Muscle of arm (tissue), 12 donors: ENCODE data around the gene APLP2. TPM values are rescaled to one million over a fixed set of nuclear protein-coding genes. Genes with fewer than 3 reads are reported as not detected.
A peak's percentile ranks its signal among the peaks of the same experiment; 100 is the strongest.
"Not testable (repeated sequence)": the region's sequence is repeated elsewhere in the genome, so short reads cannot be mapped to it uniquely, and the experiment has no call there.

Source experiments
- DNase-seq: peaks from one replicate; pipeline ENCODE4 v3.0.0-alpha.2; 2013
- polyA plus RNA-seq, 12 donors: library from polyadenylated mRNA; unstranded; fragments of 120-200 nt; gene quantifications; one replicate each; pipeline ENCODE4 v1.2.1, GENCODE V29; 2013; ENCODE audit not compliant: insufficient read length in 12 of 12

The APLP2 gene
- polyA plus RNA-seq, 12 donors, result 122 to 365 (median 146) TPM

- no peak for DNase-seq
Measured at GRCh38 chr11:130088919-130089673, 19.4 kb downstream of the APLP2 start.

GRCh38 chr11:130089674-130090073 is 20.0 kb downstream of the APLP2 start:
- DNase-seq, result no peak

GRCh38 chr11:130090517-130090916 is 20.8 kb downstream of the APLP2 start:
- DNase-seq, result not testable (repeated sequence)

DNA sequence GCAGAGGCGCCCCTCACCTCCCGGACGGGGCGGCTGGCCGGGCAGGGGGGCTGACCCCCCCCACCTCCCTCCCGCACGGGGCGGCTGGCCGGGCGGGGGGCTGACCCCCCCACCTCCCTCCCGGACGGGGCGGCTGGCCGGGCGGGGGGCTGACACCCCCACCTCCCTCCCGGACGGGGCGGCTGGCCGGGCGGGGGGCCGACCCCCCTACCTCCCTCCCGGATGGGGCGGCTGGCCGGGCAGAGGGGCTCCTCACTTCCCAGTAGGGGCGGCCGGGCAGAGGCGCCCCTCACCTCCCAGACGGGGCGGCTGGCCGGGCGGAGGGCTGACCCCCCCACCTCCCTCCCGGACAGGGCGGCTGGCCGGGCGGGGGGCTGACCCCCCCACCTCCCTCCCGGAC is 21.5 kb downstream of the APLP2 start:
- DNase-seq, result not testable (repeated sequence)

- DNase-seq, result no peak
Measured at GRCh38 chr11:130092661-130093060, 23.0 kb downstream of the APLP2 start.

DNA sequence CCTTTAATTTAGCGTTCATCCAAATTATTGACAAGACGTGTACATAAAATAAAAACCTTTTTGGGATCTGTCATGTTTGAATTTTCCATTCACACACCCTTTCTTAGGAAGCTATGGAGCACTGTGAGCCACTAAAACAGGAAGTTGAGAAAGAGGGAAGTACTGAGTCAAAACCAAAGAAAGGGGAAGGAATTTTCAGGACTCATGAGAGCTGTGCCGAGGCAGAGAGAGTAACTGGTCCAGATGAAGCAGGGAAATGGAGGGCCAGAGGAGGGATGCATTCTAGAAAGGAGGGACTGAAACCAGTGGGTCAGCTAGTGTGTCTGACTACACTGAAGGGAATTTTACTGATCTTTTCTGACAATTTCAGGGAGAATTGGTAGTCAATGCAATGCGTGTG is 24.9 kb downstream of the APLP2 start:
- no peak for DNase-seq

GRCh38 chr11:130095326-130095725 is 25.6 kb downstream of the APLP2 start:
- DNase-seq, result no peak

DNA sequence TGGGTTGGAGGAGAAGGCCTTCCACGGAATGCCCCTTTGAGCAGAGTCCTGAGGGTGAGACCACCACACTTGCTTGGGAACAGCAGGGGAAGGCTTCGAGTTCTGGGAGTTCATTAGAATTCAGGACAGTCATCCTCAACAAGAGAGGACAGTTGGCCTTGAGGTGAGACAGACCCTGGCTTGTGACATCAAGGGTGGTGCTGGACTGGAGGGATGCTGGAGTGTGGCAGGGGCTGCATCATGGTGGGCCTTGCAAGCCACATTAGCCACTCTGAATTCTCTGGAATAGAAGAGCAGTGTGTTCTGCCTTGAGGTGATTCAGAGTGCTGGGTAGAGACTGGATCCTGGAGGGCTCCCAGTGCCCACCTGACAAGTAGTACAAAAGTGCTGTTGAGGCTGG is 26.3 kb downstream of the APLP2 start:
- no peak for DNase-seq

DNA sequence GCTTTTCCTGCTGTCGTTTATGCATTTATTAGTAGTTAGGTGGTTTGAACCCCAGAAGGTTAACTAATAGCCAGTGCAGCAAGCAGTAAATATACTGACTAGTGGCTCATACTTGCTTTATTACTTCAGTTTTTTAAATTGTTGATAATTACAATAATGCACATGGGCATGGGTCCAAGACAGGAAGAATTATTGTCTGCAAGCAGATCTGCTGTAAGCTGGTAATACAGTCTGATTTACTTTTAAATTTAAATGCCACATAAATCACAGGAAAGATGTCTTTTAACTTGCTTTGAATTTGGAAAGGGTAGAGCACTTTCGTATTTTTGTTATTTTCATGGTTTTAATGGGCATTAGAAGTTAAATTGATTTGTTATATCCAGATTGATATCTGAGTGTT is 27.1 kb downstream of the APLP2 start:
- no peak for DNase-seq

- DNase-seq, result no peak
Measured at GRCh38 chr11:130097285-130097684, 27.6 kb downstream of the APLP2 start.

- DNase-seq, result no peak
Measured at GRCh38 chr11:130099356-130099755, 29.7 kb downstream of the APLP2 start.

DNA sequence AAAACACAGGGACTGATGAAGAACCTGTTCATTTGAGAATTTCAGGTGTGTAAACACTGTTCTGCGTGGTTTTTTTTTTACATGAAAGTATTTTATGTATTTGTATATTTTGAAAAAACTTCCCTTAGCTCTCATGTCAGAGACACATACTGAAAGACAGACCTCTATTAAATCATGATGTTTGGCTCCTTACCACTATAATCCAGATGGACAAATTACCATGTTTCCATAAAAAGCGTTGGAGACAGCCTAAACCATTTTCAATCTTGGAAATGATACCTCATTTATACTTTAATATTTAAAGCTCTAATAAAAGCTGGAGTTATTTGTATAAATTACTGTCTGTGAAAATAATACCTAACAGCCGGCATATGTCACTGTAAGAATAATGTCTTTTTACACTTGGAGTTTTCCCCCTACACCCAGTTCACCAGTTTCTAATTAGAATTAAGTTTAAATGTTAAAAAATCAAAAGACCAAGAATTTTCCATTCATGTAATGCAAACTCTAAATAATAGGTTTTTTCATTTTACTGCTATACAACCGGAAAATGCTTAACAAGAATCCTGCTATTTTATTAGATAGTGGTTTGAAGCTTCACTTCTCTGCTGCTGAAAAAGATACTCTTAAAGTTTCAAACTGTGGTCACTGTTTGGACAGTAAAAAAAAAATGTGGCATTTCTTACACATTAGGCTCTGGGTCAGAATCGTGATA is 30.8 kb downstream of the APLP2 start:
- DNase-seq, result peak; percentile 39

GRCh38 chr11:130101661-130102060 is 32.0 kb downstream of the APLP2 start:
- DNase-seq, result no peak

GRCh38 chr11:130102301-130103249 is 32.9 kb downstream of the APLP2 start:
- no peak for DNase-seq

DNA sequence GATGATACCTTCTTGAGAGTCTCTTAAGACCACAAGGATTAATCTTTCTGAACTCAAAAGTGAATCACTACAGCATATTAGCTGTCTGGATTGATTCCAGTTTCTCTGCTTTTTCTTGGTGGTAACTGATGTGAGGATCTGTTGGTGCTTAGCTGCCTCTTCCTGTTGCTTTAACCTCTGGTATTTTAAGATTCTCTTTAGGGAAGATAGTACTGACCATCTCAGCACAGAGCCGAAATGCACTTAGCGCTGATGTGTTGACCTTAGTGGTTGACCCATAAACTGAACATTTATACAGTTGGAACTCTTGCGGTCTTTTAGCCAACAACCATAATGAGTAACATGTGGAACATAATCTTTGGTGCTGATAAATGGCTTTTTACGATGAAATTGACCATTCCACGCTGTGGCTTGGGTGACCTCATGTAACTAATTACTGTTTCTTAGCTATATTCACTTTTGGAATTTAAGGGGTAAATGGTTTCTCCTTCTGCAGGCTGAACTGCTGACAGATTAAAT is 33.7 kb downstream of the APLP2 start:
- peak; percentile 34 for DNase-seq

DNA sequence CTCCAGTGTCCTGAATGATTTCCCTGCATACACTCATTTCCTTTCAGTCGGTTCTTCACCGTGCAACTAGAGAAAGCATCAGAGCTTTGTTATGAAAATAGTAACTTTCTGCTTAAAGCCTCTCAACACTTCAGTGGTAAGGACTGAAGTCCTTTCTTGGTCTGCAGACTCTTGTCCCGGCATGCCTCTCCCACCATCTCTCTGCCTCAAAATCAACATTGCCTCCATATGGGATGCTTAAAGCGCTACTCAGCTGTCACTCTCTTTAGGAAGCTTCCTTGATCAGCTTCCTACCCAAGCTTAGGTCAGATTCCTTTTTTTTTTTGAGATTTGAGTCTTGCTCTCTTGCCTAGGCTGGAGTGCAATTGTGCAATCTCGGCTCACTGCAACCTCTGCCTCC is 36.7 kb downstream of the APLP2 start:
- no peak for DNase-seq

- DNase-seq, result not testable (repeated sequence)
Measured at GRCh38 chr11:130108671-130109070, 39.0 kb downstream of the APLP2 start.

GRCh38 chr11:130109386-130109785 is 39.7 kb downstream of the APLP2 start:
- DNase-seq, result no peak

GRCh38 chr11:130110339-130111108 is 40.8 kb downstream of the APLP2 start:
- DNase-seq, result no peak

DNA sequence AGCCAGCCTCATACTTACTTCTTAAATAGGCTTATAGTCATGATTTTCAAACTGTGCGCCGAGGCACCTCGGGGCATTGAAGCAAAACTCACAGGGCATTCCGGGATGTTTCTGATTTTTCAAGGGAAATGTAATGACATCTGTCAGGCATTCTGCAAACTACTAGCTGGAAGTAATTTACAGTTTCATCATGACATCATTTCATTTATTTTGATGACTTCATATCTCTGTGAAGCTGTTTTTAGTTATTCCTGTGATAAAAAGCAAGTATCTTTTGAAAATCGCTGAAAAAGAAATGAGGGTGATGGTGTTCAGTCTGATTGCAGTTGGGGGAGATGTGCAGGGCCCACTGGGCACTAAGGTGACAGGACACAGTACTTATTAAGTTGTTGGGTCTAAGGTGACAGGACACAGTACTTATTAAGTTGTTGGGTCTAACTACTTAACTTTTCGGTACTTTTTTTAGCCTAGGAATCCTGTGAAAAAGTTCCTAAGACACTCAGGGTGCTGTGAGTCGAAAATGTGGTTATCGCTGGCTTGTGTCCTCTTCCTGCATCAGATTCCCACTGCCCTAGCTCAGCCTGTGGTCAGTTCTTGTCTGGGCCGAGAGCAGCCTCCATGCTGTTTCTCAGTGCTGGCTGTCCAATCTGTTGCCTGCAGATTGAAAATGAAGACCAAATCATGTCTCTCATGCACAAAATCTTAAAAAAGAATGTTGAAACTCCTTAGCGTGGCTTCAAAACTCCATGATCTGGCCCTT is 42.6 kb downstream of the APLP2 start:
- DNase-seq, result no peak
